Gastroesophageal sphincter (tissue), 3 donors: ENCODE data around the gene CSTF1.

ENCODE experiments used
- POLR2A ChIP-seq, 2 donors: fragments of 450-650 bp; IDR thresholded peaks; one replicate each; pipeline ENCODE4 v1.6.1; 2017; ENCODE audit warnings: antibody characterized with exemption in 2 of 2, mild to moderate bottlenecking in 2 of 2, moderate library complexity in 1 of 2
- TF ChIP-seq, protein P1 (sequence below), 4 experiments: fragments of 200-600 bp in 2 of 4; fragments of 450-650 bp in 2 of 4; sonication (generic) in 1 of 4; IDR thresholded peaks; one replicate each; pipeline ENCODE4 v1.5.1; 2017 to 2019; ENCODE audit warnings: antibody characterized with exemption in 4 of 4, mild to moderate bottlenecking in 2 of 4, moderate library complexity in 2 of 4

DNA sequence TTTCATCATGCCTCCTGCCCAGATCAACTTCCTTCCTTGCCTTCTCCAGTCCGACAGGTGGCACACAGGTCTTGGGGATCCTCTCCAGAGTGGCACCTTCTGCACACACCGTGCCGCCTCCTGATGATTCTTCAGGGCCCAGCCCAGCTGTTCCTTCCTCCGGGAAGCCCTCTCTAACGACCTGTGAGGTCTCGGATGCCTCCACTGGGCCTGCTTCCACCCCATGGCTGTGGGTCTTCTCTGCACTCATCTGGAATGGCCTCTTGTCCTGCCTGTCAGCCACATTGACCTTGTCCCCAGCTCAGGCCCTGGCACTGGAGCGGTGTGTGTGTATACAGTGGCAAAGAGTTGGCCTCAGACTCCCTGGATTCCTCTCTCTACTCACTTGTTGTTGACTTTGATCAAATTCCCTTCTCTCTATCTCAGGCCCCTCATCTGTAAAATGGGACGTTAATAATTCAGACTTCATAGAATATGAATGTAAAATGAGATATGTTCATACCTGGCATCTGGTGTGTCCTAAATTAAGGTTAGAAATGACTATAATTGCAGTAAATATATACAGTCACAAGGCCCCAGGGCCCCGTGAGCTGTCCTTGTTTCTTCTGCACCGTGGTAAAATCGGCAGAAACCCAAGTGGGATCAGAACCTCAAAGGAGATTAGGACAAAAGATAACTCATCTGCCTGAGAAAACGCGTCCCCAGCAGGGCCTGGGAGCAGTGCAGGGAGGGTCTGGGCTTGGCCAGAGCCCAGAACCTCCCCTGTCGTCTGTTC is 32.1 kb upstream of the CSTF1 start:
- TF ChIP-seq, protein P1, sequence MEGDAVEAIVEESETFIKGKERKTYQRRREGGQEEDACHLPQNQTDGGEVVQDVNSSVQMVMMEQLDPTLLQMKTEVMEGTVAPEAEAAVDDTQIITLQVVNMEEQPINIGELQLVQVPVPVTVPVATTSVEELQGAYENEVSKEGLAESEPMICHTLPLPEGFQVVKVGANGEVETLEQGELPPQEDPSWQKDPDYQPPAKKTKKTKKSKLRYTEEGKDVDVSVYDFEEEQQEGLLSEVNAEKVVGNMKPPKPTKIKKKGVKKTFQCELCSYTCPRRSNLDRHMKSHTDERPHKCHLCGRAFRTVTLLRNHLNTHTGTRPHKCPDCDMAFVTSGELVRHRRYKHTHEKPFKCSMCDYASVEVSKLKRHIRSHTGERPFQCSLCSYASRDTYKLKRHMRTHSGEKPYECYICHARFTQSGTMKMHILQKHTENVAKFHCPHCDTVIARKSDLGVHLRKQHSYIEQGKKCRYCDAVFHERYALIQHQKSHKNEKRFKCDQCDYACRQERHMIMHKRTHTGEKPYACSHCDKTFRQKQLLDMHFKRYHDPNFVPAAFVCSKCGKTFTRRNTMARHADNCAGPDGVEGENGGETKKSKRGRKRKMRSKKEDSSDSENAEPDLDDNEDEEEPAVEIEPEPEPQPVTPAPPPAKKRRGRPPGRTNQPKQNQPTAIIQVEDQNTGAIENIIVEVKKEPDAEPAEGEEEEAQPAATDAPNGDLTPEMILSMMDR (IDR thresholded peaks at IDR 0.05) = no peak
- no peak for TF ChIP-seq POLR2A (IDR thresholded peaks at IDR 0.05)
